ENCODE data around the gene CRYBB2.
"Not testable (repeated sequence)": the region's sequence is repeated elsewhere in the genome, so short reads cannot be mapped to it uniquely, and the experiment has no call there.

The CRYBB2 gene

DNA sequence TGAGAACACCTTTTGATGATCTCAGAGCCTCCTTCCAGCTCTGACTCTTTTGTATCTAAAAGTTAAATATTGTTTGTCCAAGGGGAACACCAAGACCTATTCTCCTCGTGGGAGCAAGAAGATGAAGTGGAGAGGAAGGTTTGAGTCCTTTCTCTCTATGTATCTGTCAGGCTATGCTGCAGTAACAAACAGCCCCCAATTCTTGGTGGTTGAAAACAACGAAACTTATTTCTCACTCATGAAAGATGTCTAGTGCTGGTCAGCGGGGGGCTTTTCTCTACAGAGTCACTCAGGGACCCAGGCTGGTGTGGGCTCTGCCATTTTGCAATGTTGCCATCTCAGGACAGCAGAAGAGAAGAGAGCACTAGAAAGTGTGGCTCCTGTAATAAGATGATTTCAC lies 6.2 kb upstream of the CRYBB2 start:
- no peak for DNase-seq (ENCODE audit: low read depth)
- TF ChIP-seq, protein P1, sequence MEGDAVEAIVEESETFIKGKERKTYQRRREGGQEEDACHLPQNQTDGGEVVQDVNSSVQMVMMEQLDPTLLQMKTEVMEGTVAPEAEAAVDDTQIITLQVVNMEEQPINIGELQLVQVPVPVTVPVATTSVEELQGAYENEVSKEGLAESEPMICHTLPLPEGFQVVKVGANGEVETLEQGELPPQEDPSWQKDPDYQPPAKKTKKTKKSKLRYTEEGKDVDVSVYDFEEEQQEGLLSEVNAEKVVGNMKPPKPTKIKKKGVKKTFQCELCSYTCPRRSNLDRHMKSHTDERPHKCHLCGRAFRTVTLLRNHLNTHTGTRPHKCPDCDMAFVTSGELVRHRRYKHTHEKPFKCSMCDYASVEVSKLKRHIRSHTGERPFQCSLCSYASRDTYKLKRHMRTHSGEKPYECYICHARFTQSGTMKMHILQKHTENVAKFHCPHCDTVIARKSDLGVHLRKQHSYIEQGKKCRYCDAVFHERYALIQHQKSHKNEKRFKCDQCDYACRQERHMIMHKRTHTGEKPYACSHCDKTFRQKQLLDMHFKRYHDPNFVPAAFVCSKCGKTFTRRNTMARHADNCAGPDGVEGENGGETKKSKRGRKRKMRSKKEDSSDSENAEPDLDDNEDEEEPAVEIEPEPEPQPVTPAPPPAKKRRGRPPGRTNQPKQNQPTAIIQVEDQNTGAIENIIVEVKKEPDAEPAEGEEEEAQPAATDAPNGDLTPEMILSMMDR (IDR thresholded peaks at IDR 0.05; ENCODE audit: control insufficient read depth, extremely low read depth, insufficient read depth), result no peak
- no peak overlapping the region for H3K4me3 ChIP-seq (ENCODE audit: low read depth, low read length)

DNA sequence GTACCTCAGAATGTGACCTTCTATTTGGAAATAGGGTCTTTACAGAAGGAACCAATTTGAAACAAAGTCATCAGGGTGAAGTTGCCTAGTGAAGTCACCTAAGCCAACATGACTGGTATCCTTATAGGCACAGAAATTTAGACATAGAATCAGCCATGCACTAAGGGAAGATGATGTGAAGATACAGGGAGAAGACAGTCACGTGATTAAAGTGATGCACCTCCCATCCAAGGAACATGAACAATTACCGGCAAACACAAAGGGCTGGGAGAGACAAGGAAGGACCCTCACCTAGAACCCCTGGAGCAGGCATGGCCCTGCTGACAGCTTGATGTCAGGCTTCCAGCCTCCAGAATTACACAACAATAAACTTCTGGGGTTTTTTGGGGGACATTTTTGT lies 3.2 kb upstream of the CRYBB2 start:
- no peak for DNase-seq (ENCODE audit: low read depth)
- TF ChIP-seq, protein P1 (IDR thresholded peaks at IDR 0.05; ENCODE audit: control insufficient read depth, extremely low read depth, insufficient read depth), result no peak

DNA sequence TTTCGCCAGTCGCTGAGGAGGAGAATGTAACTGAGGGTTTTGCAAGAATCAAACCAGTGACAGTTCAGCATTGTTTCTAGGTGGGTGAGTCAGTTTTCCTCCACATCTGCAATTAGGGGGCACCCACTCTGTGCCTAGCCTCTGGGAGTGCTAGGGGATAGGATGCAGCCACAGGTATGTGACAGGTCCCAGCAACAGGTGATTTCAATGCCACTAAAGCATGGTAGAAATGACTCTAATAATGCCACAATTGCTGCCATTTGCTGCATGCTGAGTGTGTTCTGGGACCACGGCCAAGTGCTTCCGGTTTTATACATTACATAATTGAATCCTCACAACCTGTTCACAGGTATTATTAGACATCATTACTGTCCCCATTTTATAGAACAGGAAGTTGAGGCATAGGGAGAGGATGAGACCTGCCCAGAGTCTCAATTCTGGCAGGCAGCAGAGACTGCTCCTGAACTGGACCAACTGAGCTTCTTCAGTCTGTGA lies 556 bp downstream of the CRYBB2 start:
- TF ChIP-seq, protein P1 (IDR thresholded peaks at IDR 0.05; ENCODE audit: control insufficient read depth, extremely low read depth, insufficient read depth), result no peak
- no peak overlapping the region for H3K4me3 ChIP-seq (ENCODE audit: low read depth, low read length)
- DNase-seq (ENCODE audit: low read depth), result no peak

More for the DNA sequence above, 3.2 kb upstream of the CRYBB2 start:
- no peak overlapping the region for H3K4me3 ChIP-seq (ENCODE audit: low read depth, low read length)

DNA sequence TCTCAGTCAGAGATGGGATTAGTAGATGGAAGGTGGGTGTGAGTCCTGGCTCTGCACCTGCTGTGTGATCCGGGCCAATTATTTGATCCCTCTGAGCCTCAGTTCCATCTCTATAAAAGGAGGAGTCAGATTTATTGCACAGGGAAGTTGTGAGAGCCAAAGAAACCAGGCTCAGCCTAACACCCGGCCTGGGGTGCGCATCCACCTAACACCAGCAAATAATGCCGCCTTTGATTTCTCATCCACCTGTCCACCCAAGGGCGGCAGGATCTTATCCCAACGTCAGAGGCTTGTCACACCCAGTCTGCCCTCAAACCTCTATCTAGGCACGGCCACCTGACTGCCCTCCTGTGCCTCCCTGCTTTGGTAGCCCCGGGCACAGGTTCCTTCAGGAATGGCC lies 2.4 kb downstream of the CRYBB2 start:
- DNase-seq (ENCODE audit: low read depth), result no peak
- TF ChIP-seq, protein P1 (IDR thresholded peaks at IDR 0.05; ENCODE audit: control insufficient read depth, extremely low read depth, insufficient read depth), result no peak
- no peak overlapping the region for H3K4me3 ChIP-seq (ENCODE audit: low read depth, low read length)

DNA sequence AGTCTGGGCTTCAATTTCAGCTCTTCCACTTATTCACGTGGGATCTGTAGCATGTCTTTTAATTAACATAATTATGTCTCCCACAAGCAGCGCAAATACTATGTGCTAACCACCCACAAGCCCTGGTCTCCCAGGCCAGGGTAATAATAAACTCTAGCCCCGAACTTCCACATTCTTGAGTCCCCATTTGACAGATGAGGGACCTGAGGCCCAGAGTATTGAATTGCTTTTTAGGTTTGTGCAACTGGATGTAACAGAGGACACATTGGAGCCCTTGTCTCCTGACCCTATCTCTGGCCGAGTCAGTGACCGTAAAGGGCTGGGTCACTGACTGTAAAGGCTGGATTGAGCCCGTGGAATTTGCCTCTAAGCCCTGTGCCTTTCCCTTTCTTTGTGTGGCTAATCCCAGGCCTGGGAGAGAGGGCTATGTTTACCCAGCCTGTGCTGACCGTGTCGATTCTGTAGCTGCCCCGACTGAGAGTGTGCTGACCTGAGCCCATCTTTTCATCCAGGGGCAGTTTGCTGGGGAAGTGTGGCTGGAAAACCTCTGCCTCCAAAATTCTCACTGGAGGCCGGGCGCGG lies 3.9 kb downstream of the CRYBB2 start:
- no peak for DNase-seq (ENCODE audit: low read depth)
- H3K4me3 ChIP-seq (ENCODE audit: low read depth, low read length), result no peak overlapping the region
- TF ChIP-seq, protein P1 (IDR thresholded peaks at IDR 0.05; ENCODE audit: control insufficient read depth, extremely low read depth, insufficient read depth), result no peak

DNA sequence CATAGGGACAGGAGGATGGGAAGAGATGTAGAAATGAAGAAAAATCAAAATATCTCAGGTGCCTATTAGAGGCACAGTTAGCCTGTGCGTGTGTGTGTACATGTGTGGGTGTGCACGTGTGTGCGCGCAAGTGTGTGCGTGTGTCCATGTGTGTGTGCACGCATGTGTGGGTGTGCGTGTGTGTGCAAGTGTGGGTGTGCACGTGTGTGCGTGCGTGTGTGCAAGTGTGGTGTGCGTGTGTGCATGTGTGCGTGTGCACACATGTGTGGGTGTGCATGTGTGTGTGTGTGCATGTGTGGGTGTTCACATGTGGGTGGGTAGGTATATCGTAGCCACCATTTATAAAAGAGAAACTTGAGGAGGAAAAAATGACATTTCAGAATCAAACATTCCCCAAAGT lies 9.4 kb downstream of the CRYBB2 start:
- no peak overlapping the region for H3K4me3 ChIP-seq (ENCODE audit: low read depth, low read length)
- TF ChIP-seq, protein P1 (IDR thresholded peaks at IDR 0.05; ENCODE audit: control insufficient read depth, extremely low read depth, insufficient read depth), result no peak
- DNase-seq (ENCODE audit: low read depth), result no peak

DNA sequence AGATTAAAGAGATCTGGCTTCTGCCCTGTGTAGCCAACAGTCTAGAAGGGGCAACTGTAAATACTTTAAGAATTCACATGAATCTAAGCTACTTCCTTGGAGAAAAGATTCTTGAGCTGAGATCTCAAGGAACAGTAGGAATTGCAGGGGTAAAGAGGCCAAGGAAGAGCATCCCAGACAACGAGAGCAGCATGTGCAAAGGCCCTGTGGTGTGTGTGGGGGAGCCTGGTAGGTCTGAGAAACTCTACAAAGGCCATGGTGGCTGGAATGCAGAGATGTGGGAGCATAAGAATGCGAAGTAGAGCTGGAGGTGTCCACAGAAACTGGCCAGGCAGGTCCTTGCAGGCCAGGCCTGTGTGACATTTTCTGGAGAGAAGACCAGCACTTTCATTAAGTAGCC lies 11.3 kb downstream of the CRYBB2 start:
- not testable (repeated sequence) for DNase-seq (ENCODE audit: low read depth); H3K4me3 ChIP-seq (ENCODE audit: low read depth, low read length)

Data from LNCaP clone FGC (cell line).